Amygdala (tissue), 56 donors: ENCODE measurements around the gene MAP2K7.
"Not testable (repeated sequence)": the region's sequence is repeated elsewhere in the genome, so short reads cannot be mapped to it uniquely, and the experiment has no call there.

Source experiments
- DNase-seq, 56 donors: peaks; one replicate each; lab custom pipeline; 2025; lab: John Stamatoyannopoulos, UW

The MAP2K7 gene

GRCh38 chr19:7953060-7953459 is 49.4 kb downstream of the MAP2K7 start:
- no peak for DNase-seq

GRCh38 chr19:7953576-7953975 is 49.9 kb downstream of the MAP2K7 start:
- DNase-seq = no peak

DNA sequence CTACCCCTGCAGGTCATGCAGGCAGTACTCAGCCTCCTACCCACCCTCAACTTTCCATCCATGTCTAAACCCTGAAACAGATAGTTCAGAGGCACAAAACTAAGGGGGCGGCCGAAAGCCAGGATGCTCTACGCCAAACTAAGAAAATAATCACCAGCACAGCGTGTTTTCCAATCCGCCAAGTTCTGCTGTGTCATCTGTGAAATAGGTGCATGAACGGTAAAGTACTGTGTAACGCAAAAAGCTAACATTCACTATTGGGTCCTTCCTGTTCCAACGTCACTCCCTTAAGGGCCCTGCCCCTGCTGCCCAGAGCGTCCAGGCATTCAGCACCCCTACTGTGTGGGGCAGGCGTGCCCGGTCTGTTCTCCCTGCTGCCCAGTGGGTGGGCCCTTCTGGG is 52.0 kb downstream of the MAP2K7 start:
- no peak for DNase-seq

DNA sequence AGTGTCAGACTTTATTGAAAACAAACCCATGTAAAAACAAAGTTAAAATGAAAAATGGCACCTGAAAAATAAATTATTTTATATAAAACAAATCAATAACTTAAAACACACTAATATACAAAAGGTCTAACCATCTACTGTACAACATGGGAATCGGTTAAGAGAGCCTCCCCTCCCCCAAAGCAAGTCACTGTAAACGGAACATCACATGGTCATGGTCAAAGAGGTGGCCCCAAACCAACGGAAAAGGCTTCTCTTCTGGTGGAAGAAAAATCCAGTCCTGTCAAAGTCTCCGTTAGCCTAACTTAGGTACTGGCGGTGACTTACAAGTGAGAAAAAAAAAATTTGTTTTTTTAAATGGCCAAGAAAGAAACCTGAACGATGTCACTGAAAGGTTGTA is 55.5 kb downstream of the MAP2K7 start:
- no peak for DNase-seq

DNA sequence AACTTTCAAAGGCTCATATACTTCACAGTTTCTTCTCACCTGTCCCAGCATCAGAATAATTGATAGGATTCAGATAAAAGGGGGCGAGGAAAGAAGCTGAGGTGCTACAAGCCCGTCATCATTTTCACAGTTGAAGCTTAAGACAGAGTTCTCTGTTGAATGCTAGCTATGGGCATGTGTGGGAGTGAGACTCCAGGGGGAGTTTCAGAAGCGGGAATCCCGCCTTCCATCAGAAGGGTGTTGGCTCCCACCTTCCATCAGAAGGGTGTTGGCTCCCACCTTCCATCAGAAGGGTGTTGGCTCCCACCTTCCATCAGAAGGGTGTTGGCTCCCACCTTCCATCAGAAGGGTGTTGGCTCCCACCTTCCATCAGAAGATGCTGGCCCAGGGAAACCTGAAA is 57.4 kb downstream of the MAP2K7 start:
- DNase-seq = not testable (repeated sequence)

- DNase-seq = no peak
Observed at GRCh38 chr19:7961920-7962626, 58.4 kb downstream of the MAP2K7 start.

DNA sequence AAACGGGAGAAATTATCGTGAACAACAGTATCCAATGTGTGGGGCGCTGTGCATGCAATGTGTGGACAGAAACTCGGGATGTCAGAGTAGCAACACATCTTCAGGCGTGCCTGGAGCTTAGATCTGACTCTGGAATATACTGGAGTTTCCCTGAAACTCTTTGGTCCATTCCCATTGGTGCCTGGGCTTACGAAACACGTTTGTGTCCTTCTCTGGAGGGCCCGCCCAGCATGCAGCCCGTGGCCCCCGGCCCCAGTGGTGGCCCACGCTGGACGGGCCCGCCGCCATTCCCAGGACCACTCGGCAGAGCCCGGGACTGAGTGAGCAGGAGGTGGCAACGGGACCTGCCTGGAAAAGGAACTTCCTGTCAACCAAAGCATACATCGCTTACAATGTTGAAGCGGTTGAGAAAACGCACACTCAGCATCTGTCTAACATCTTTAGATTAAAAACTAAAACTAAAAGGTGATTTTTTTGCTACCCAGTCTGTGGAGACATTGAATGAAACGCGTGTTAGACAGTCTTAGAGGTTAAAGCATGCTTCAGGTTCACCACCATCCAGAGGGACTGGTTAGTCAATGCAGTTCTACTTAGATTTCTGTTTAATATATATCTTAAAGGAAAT is 59.1 kb downstream of the MAP2K7 start:
- DNase-seq = no peak

GRCh38 chr19:7963566-7963965 is 59.9 kb downstream of the MAP2K7 start:
- no peak for DNase-seq
